Natural killer cell (primary cell): ENCODE data around the gene ITGB4. TPM values are rescaled to one million over a fixed set of nuclear protein-coding genes. Genes with fewer than 3 reads are reported as not detected.

Experiments used
- ATAC-seq, 3 donors: fragments of 150-1000 bp in 2 of 3; fragments of 200-7000 bp in 1 of 3; cut with Tn5 transposase; 1 replicate in 1 of 3; 2 replicates in 2 of 3; pipeline ENCODE4 v1.10.0; 2021; ENCODE audit warnings: mild to moderate bottlenecking in 2 of 3, moderate library complexity in 2 of 3
- DNase-seq, 2 donors: peaks; one replicate each; pipeline versions ENCODE4 v3.0.0 to v3.0.0-alpha.2; 2013 to 2021; ENCODE audit warnings: mixed read lengths in 1 of 2
- H3K27ac ChIP-seq: one replicate; pipeline ENCODE4 v1.5.1; 2013; ENCODE audit warnings: mild to moderate bottlenecking, low read length
- H3K27me3 ChIP-seq: one replicate; pipeline ENCODE4 v1.6.1; 2013; ENCODE audit warnings: low read length; ENCODE audit not compliant: control insufficient read depth, insufficient read depth
- H3K36me3 ChIP-seq: one replicate; pipeline ENCODE4 v1.6.1; 2013; ENCODE audit warnings: low read length; ENCODE audit not compliant: control insufficient read depth, insufficient read depth
- H3K4me1 ChIP-seq: one replicate; pipeline ENCODE4 v1.6.1; 2013; ENCODE audit warnings: low read length; ENCODE audit not compliant: control insufficient read depth, insufficient read depth
- H3K4me3 ChIP-seq: one replicate; pipeline ENCODE4 v1.5.1; 2013; ENCODE audit warnings: low read length
- H3K9me3 ChIP-seq: one replicate; pipeline ENCODE4 v1.6.1; 2013; ENCODE audit warnings: low read length; ENCODE audit not compliant: control insufficient read depth, insufficient read depth
- H3K27ac Mint-ChIP-seq, 2 donors: one replicate each; pipeline ENCODE4 v1.8.0; 2022; ENCODE audit warnings: mild to moderate bottlenecking in 2 of 2, mixed read lengths in 2 of 2, moderate library complexity in 1 of 2
- H3K27me3 Mint-ChIP-seq, 2 donors: one replicate each; pipeline ENCODE4 v1.8.0; 2022; ENCODE audit warnings: low read depth in 2 of 2, mixed read lengths in 2 of 2
- H3K36me3 Mint-ChIP-seq: one replicate; pipeline ENCODE4 v1.8.0; 2022; ENCODE audit warnings: mixed read lengths
- H3K4me1 Mint-ChIP-seq, 2 donors: one replicate each; pipeline ENCODE4 v1.8.0; 2022; ENCODE audit warnings: mixed read lengths in 2 of 2
- H3K4me3 Mint-ChIP-seq: one replicate; pipeline ENCODE4 v1.8.0; 2022; ENCODE audit warnings: mild to moderate bottlenecking, moderate library complexity, mixed read lengths
- H3K9me3 Mint-ChIP-seq, 2 donors: one replicate each; pipeline ENCODE4 v1.8.0; 2022; ENCODE audit warnings: mixed read lengths in 2 of 2
- CTCF ChIP-seq: fragments of 200-600 bp; IDR thresholded peaks from one replicate; pipeline ENCODE4 v1.8.0; 2022; ENCODE audit warnings: antibody characterized with exemption
- WGBS: methylation state at CpG from one replicate; pipeline ENCODE4 v1.1.7; 2013; ENCODE audit warnings: missing lambda C conversion rate; ENCODE audit not compliant: insufficient coverage; 5-methylcytosine and 5-hydroxymethylcytosine counted together
- intact Hi-C: fragments of 100-400 bp; cut with micrococcal nuclease; formaldehyde crosslinking; loops from one replicate; pipeline ENCODE4 v1.14.2; 2022
- total RNA-seq, 4 donors: library from RNA; stranded (reverse); fragments of 120-200 nt in 1 of 4; gene quantifications; one replicate each; pipeline versions ENCODE4 v1.2.3 to v1.2.4, GENCODE V29; 2013 to 2022

Gene ITGB4
- total RNA-seq, 3 donors from 2014 or later (not counting 1 experiment from before 2014, with no cell fraction given), result 0.38 to 1.0 (median 0.68) TPM

GRCh38 chr17:75694536-75694935 is 26.7 kb upstream of the ITGB4 start:
- Mint-ChIP-seq H3K9me3 (no peaks in the 10 kb centered on the region), H3K4me1 (peaks cover 31 to 35% of the 10 kb centered on the region in 2 donors), H3K27me3 (no peaks in the 10 kb centered on the region), H3K27ac (peak overlapping the region in 1 of 2 donors; percentile 50), H3K4me3 (peak overlapping the region; percentile 13), H3K36me3 (no peaks in the 10 kb centered on the region)
- 92% methylated on average over 14 of the region's 14 CpGs for WGBS
- Histone ChIP-seq H3K4me1 (peaks cover 20% of the 10 kb centered on the region), H3K27ac (no peak overlapping the region), H3K36me3 (peaks cover 56% of the 10 kb centered on the region), H3K4me3 (no peak overlapping the region), H3K9me3 (no peaks in the 10 kb centered on the region), H3K27me3 (no peaks in the 10 kb centered on the region)
- no peak for DNase-seq
- TF ChIP-seq CTCF, result no peak
- intact Hi-C loops, result no loop called here
- ATAC-seq, result no peak

- Mint-ChIP-seq H3K4me3 (no peak overlapping the region), H3K27me3 (no peaks in the 10 kb centered on the region)
- H3K27ac ChIP-seq, result no peak overlapping the region
Observed at GRCh38 chr17:75695141-75695829, 26.0 kb upstream of the ITGB4 start.

GRCh38 chr17:75695830-75696271 is 25.4 kb upstream of the ITGB4 start:
- no peak overlapping the region for H3K4me3 Mint-ChIP-seq
- WGBS, result 98% methylated on average over 12 of the region's 12 CpGs
- no peak for DNase-seq
- no peaks in the 10 kb centered on the region for H3K9me3 Mint-ChIP-seq
- H3K27me3 Mint-ChIP-seq, result no peaks in the 10 kb centered on the region
- H3K4me1 Mint-ChIP-seq, result peaks cover 18 to 25% of the 10 kb centered on the region in 2 donors
- TF ChIP-seq CTCF, result no peak
- no peak overlapping the region for H3K27ac Mint-ChIP-seq
- peaks cover 8% of the 10 kb centered on the region for H3K4me1 ChIP-seq
- H3K27ac ChIP-seq, result no peak overlapping the region
- no peaks in the 10 kb centered on the region for H3K27me3 ChIP-seq
- H3K9me3 ChIP-seq, result no peaks in the 10 kb centered on the region
- peaks cover 69% of the 10 kb centered on the region for H3K36me3 ChIP-seq
- intact Hi-C loops, result no loop called here
- no peak for ATAC-seq
- H3K4me3 ChIP-seq, result no peak overlapping the region
- H3K36me3 Mint-ChIP-seq, result no peaks in the 10 kb centered on the region

More at GRCh38 chr17:75695141-75695829, 26.0 kb upstream of the ITGB4 start:
- H3K27me3 ChIP-seq, result no peaks in the 10 kb centered on the region
- intact Hi-C loops, result no loop called here
- no peaks in the 10 kb centered on the region for H3K9me3 ChIP-seq
- 94% methylated on average over 7 of the region's 7 CpGs for WGBS
- Mint-ChIP-seq H3K27ac (peak overlapping the region in 1 of 2 donors; percentile 50), H3K9me3 (no peaks in the 10 kb centered on the region), H3K4me1 (peaks cover 24 to 31% of the 10 kb centered on the region in 2 donors), H3K36me3 (no peaks in the 10 kb centered on the region)
- H3K36me3 ChIP-seq, result peaks cover 64% of the 10 kb centered on the region
- DNase-seq, result no peak
- ATAC-seq, result no peak
- TF ChIP-seq CTCF, result no peak
- H3K4me1 ChIP-seq, result peaks cover 13% of the 10 kb centered on the region
- H3K4me3 ChIP-seq, result no peak overlapping the region
